IMR-90 (cell line): ENCODE data around the gene MRPL33. TPM values are rescaled to one million over a fixed set of nuclear protein-coding genes. Genes with fewer than 3 reads are reported as not detected.

ENCODE experiments used
- ATAC-seq: fragments of 200-7000 bp; cut with Tn5 transposase; 2 replicates; pipeline ENCODE4 v1.9.1; 2020; ENCODE audit warnings: low read depth, mild to moderate bottlenecking, moderate library complexity
- BruUV-seq: library from RNA; stranded (reverse); fragments of 400-500 nt; replicated peaks from 2 replicates; lab custom pipeline; 2021; lab: Mats Ljungman, UMichigan
- CTCF ChIA-PET: fragments of 300-600 bp; formaldehyde crosslinking; extraction: SDS; loops from one replicate; lab custom pipeline; 2021; ENCODE audit warnings: antibody characterized with exemption; lab: Yijun Ruan, JAX
- POLR2A ChIA-PET: fragments of 300-600 bp; sonication (Branson Sonifier 250); formaldehyde crosslinking; loops from one replicate; lab custom pipeline; 2022; ENCODE audit warnings: antibody characterized with exemption; ENCODE audit not compliant: unreplicated experiment; lab: Charles Lee
- DNase-seq: peaks from one replicate; pipeline ENCODE4 v3.0.0; 2013
- H2AFZ ChIP-seq: replicated peaks from 2 replicates; pipeline ENCODE3; 2013; ENCODE audit warnings: low read length, mild to moderate bottlenecking; ENCODE audit not compliant: poor library complexity
- H2AK5ac ChIP-seq: 2 replicates; pipeline ENCODE4 v1.6.1; 2013; ENCODE audit warnings: low read depth, low read length, inconsistent platforms
- H2AK9ac ChIP-seq: replicated peaks from 2 replicates; pipeline ENCODE3; 2013; ENCODE audit warnings: mild to moderate bottlenecking, low read depth, low read length, moderate library complexity; ENCODE audit not compliant: poor library complexity
- H2BK120ac ChIP-seq: 2 replicates; pipeline ENCODE4 v1.6.1; 2013; ENCODE audit warnings: low read depth, low read length, inconsistent platforms
- H2BK15ac ChIP-seq: 3 replicates; pipeline ENCODE4 v1.6.1; 2013; ENCODE audit warnings: low read depth, low read length, inconsistent platforms
- H2BK20ac ChIP-seq: 2 replicates; pipeline ENCODE4 v1.6.1; 2013; ENCODE audit warnings: low read depth, mild to moderate bottlenecking, inconsistent platforms, low read length, moderate library complexity
- H2BK5ac ChIP-seq: 2 replicates; pipeline ENCODE4 v1.6.1; 2013; ENCODE audit warnings: mild to moderate bottlenecking, low read depth, low read length, inconsistent platforms; ENCODE audit not compliant: poor library complexity, severe bottlenecking
- H3K14ac ChIP-seq: replicated peaks from 2 replicates; pipeline ENCODE4 v1.6.1; 2013; ENCODE audit warnings: low read depth, low read length, inconsistent platforms
- H3K18ac ChIP-seq: 2 replicates; pipeline ENCODE4 v1.6.1; 2013; ENCODE audit warnings: low read depth, low read length, control low read depth
- H3K23ac ChIP-seq: 2 replicates; pipeline ENCODE4 v1.6.1; 2013; ENCODE audit warnings: low read depth, low read length, inconsistent platforms
- H3K27ac ChIP-seq: 2 replicates; pipeline ENCODE4 v1.5.1; 2013; ENCODE audit warnings: mild to moderate bottlenecking, control low read depth, low read length; ENCODE audit not compliant: insufficient read depth
- H3K27me3 ChIP-seq: 2 replicates; pipeline ENCODE4 v1.6.1; 2013; ENCODE audit warnings: low read length; ENCODE audit not compliant: control insufficient read depth, insufficient read depth
- H3K36me3 ChIP-seq: 2 replicates; pipeline ENCODE4 v1.6.1; 2013; ENCODE audit warnings: low read length, mixed read lengths; ENCODE audit not compliant: control insufficient read depth, insufficient read depth
- H3K4ac ChIP-seq: 2 replicates; pipeline ENCODE4 v1.6.1; 2013; ENCODE audit warnings: low read depth, low read length, inconsistent platforms
- H3K4me1 ChIP-seq: 2 replicates; pipeline ENCODE4 v1.6.1; 2013; ENCODE audit warnings: low read length, mixed read lengths; ENCODE audit not compliant: control insufficient read depth, insufficient read depth
- H3K4me2 ChIP-seq: 2 replicates; pipeline ENCODE4 v1.6.1; 2013; ENCODE audit warnings: low read depth, mild to moderate bottlenecking, control low read depth, low read length, moderate library complexity
- H3K4me3 ChIP-seq: 2 replicates; pipeline ENCODE4 v1.5.1; 2013; ENCODE audit warnings: low read depth, mild to moderate bottlenecking, control low read depth, low read length, moderate library complexity; ENCODE audit not compliant: insufficient read depth
- H3K56ac ChIP-seq: 2 replicates; pipeline ENCODE4 v1.6.1; 2013; ENCODE audit warnings: low read length, inconsistent platforms; ENCODE audit not compliant: insufficient read depth; ENCODE audit errors: extremely low read depth
- H3K79me1 ChIP-seq, 2 experiments: 2 replicates each; pipeline ENCODE4 v1.6.1; 2013; ENCODE audit warnings: low read length in 2 of 2, inconsistent platforms in 1 of 2, low read depth in 1 of 2
- H3K9ac ChIP-seq: 2 replicates; pipeline ENCODE4 v1.6.1; 2013; ENCODE audit warnings: low read depth, low read length, control low read depth
- H3K9me1 ChIP-seq: 2 replicates; pipeline ENCODE4 v1.6.1; 2013; ENCODE audit warnings: low read length, inconsistent platforms; ENCODE audit not compliant: insufficient read depth
- H3K9me3 ChIP-seq: 2 replicates; pipeline ENCODE4 v1.6.1; 2013; ENCODE audit warnings: low read length; ENCODE audit not compliant: control insufficient read depth, insufficient read depth
- H4K20me1 ChIP-seq: 2 replicates; pipeline ENCODE4 v1.6.1; 2013; ENCODE audit warnings: low read length, inconsistent platforms; ENCODE audit not compliant: insufficient read depth
- H4K5ac ChIP-seq: 2 replicates; pipeline ENCODE4 v1.6.1; 2013; ENCODE audit warnings: mild to moderate bottlenecking, low read depth, low read length, control low read depth
- H4K8ac ChIP-seq, 2 experiments: 2 replicates each; pipeline ENCODE4 v1.6.1; 2013; ENCODE audit warnings: low read depth in 2 of 2, low read length in 2 of 2, control low read depth in 1 of 2, inconsistent platforms in 1 of 2
- H4K91ac ChIP-seq: 2 replicates; pipeline ENCODE4 v1.6.1; 2013; ENCODE audit warnings: low read depth, low read length, inconsistent platforms; ENCODE audit not compliant: insufficient read depth
- CEBPB ChIP-seq: IDR thresholded peaks from 2 replicates; pipeline ENCODE4 v1.6.1; 2012; ENCODE audit warnings: low read depth, low read length, improper control_type of control experiment
- MXI1 ChIP-seq: IDR thresholded peaks from 2 replicates; pipeline ENCODE4 v1.6.1; 2012; ENCODE audit warnings: low read depth, mild to moderate bottlenecking, low read length, moderate library complexity, borderline replicate concordance
- NFE2L2 ChIP-seq: fragments of 150-350 bp; IDR thresholded peaks from 2 replicates; pipeline ENCODE4 v1.6.1; 2016; ENCODE audit warnings: low read depth, mild to moderate bottlenecking, low read length
- USF2 ChIP-seq: fragments of 150-350 bp; IDR thresholded peaks from 2 replicates; pipeline ENCODE4 v1.6.1; 2017; ENCODE audit warnings: mild to moderate bottlenecking, antibody characterized with exemption, low read length, low read depth
- WGBS, 2 experiments: methylation state at CpG; one replicate each; pipeline versions ENCODE4 v1.1.5 to v1.1.7; 2013; ENCODE audit warnings: missing lambda C conversion rate in 2 of 2; ENCODE audit not compliant: insufficient read length in 1 of 2; ENCODE audit errors: extremely low coverage in 2 of 2; 5-methylcytosine and 5-hydroxymethylcytosine counted together
- dilution Hi-C: fragments of 300-500 bp; cut with HindIII; formaldehyde crosslinking; loops from one replicate; pipeline ENCODE4 v1.14.3; 2018; ENCODE audit warnings: low sequenced_read_pairs; ENCODE audit not compliant: unreplicated experiment
- in situ Hi-C: fragments of 300-500 bp; cut with MboI; formaldehyde crosslinking; loops from 3 replicates; pipeline ENCODE4 v1.14.3; 2019; ENCODE audit warnings: low sequenced_read_pairs, inconsistent platforms, mixed read lengths
- intact Hi-C: fragments of 100-400 bp; cut with micrococcal nuclease; formaldehyde crosslinking; loops from 2 replicates; pipeline ENCODE4 v1.10.0; 2022
- polyA plus RNA-seq, 3 experiments: library from polyadenylated mRNA; depleted of rRNA; stranded (reverse); fragments of >200 nt; gene quantifications; 2 replicates each; pipeline ENCODE4 v1.2.3, GENCODE V29; 2012; ENCODE audit warnings: low replicate concordance in 1 of 3
- total RNA-seq: library from RNA; depleted of rRNA; stranded (reverse); fragments of >200 nt; gene quantifications from 2 replicates; pipeline ENCODE4 v1.2.3, GENCODE V29; 2012

MRPL33 gene
- total and polyA plus RNA-seq, 2 of the 4 experiments (the other 2 are of a cell fraction), result 13.3 to 101 TPM

- no peaks in the 10 kb centered on the region for H3K79me1 ChIP-seq
- peak; percentile 98 for TF ChIP-seq CEBPB
- no peak for TF ChIP-seq MXI1
- TF ChIP-seq NFE2L2, result no peak
- peak; percentile 44; the same call in 1 of the 2 replicates for TF ChIP-seq USF2
- H4K91ac ChIP-seq, result no peak overlapping the region
- 0 out of 4 replicates have a peak overlapping the region, but pooled peaks of 1 of the 2 experiments have one; percentile 75 for H4K8ac ChIP-seq
- no peak overlapping the region for H4K5ac ChIP-seq
- no peaks in the 10 kb centered on the region for H4K20me1 ChIP-seq
- no peak overlapping the region for H2BK5ac ChIP-seq
- CTCF ChIA-PET, result interaction anchor here (0.7 kb wide), 1 partner anchor 20 kb away, joined by 3 read pairs; no protein-coding TSS in a partner anchor
- WGBS, 2 experiments, result 70% methylated on average over 4 of the region's 7 CpGs; no CpG with 5 or more reads in 1 of the 2 experiments
- no peak for ATAC-seq
- no peak overlapping the region for H3K18ac ChIP-seq
- dilution Hi-C loops (no loop called here), intact Hi-C loops (no loop called here), in situ Hi-C loops (no loop called here)
- POLR2A ChIA-PET, result no interaction called here
- H3K36me3 ChIP-seq, result no peaks in the 10 kb centered on the region
- no TSS peak for BruUV-seq
- H3K9me1 ChIP-seq, result peaks cover 4% of the 10 kb centered on the region
- H3K4ac ChIP-seq, result no peak overlapping the region
- peak overlapping the region; percentile 20; the same call in 1 of the 2 replicates for H2AK5ac ChIP-seq
- DNase-seq, result peak; percentile 84
- no peak overlapping the region for H3K4me3 ChIP-seq
- no peak overlapping the region for H2BK120ac ChIP-seq
- no peaks in the 10 kb centered on the region for H3K27me3 ChIP-seq
- no peaks in the 10 kb centered on the region for H3K9me3 ChIP-seq
- no peak overlapping the region for H3K4me2 ChIP-seq
- H2AK9ac ChIP-seq, result no peak overlapping the region
- H3K27ac ChIP-seq, result no peak overlapping the region
- no peak overlapping the region for H3K9ac ChIP-seq
- no peak overlapping the region for H3K14ac ChIP-seq
- H2BK20ac ChIP-seq, result no peak overlapping the region
- no peak overlapping the region for H2BK15ac ChIP-seq
- no peak overlapping the region for H3K23ac ChIP-seq
- no peak overlapping the region for H3K56ac ChIP-seq
- H2AFZ ChIP-seq, result peak overlapping the region; percentile 73
- peaks cover 9% of the 10 kb centered on the region for H3K4me1 ChIP-seq
Observed at GRCh38 chr2:27737676-27738348, 33.7 kb upstream of the MRPL33 start.
